ENCODE results near the gene RGS2. TPM values are rescaled to one million over a fixed set of nuclear protein-coding genes. Genes with fewer than 3 reads are reported as not detected.

The RGS2 gene
- polyA plus RNA-seq, 1 donor from 2014 or later, result 189 TPM

DNA sequence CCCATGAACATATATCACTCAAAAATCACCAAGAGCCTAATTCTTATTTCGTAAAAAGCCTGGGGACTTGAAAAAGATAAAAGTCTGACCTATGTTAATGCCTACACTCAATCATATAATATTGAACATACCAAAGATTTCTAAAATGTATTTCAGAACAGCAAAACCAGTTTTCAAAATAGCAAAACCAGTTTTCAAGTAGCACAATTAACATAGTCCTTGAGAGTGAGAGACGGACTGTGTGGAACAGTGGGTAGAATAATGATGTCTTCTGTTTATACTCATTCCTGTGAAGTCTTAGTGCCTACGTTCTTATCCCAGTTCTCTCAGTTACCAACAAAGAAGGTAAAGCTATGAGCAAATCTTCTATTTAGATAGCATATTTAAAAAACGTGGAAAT, 22.3 kb upstream of the RGS2 start:
- no peak overlapping the region for H2AFZ ChIP-seq (ENCODE audit: low read depth, low read length)

GRCh38 chr1:192787914-192788585, 20.8 kb upstream of the RGS2 start:
- no peaks in the 10 kb centered on the region for H3K9me2 ChIP-seq (ENCODE audit: insufficient read depth, low read length)
- no peak overlapping the region for H3K27ac ChIP-seq (ENCODE audit: low read length)
- H3K27me3 ChIP-seq (ENCODE audit: insufficient read depth, low read depth, low read length), result no peaks in the 10 kb centered on the region
- H3K36me3 ChIP-seq (ENCODE audit: insufficient read depth, low read length), result no peaks in the 10 kb centered on the region
- H3K4me2 ChIP-seq (ENCODE audit: low read length), result no peak overlapping the region
- H3K79me2 ChIP-seq (replicated peaks; ENCODE audit: insufficient read depth, low read length), result no peaks in the 10 kb centered on the region
- H3K9ac ChIP-seq (ENCODE audit: low read length), result no peak overlapping the region
- no peaks in the 10 kb centered on the region for H3F3A ChIP-seq (ENCODE audit: insufficient read depth, low read length, poor library complexity, severe bottlenecking)
- TF ChIP-seq TAF1 (IDR thresholded peaks at IDR 0.05; ENCODE audit: low read depth), result no peak
- no peak overlapping the region for H2AFZ ChIP-seq (ENCODE audit: low read depth, low read length)
- H3K9me3 ChIP-seq (ENCODE audit: low read length), result no peaks in the 10 kb centered on the region
- H3K4me3 ChIP-seq (ENCODE audit: low read length), result no peak overlapping the region
- H4K20me1 ChIP-seq (ENCODE audit: insufficient read depth), result no peaks in the 10 kb centered on the region

More for the DNA sequence above, 22.3 kb upstream of the RGS2 start:
- Histone ChIP-seq H3F3A (ENCODE audit: insufficient read depth, low read length, poor library complexity, severe bottlenecking) (no peaks in the 10 kb centered on the region), H3K27me3 (ENCODE audit: insufficient read depth, low read depth, low read length) (no peaks in the 10 kb centered on the region), H3K36me3 (ENCODE audit: insufficient read depth, low read length) (no peaks in the 10 kb centered on the region), H3K79me2 (replicated peaks; ENCODE audit: insufficient read depth, low read length) (no peaks in the 10 kb centered on the region), H3K4me2 (ENCODE audit: low read length) (no peak overlapping the region), H3K9me2 (ENCODE audit: insufficient read depth, low read length) (no peaks in the 10 kb centered on the region), H3K9me3 (ENCODE audit: low read length) (no peaks in the 10 kb centered on the region), H3K4me3 (ENCODE audit: low read length) (no peak overlapping the region), H3K9ac (ENCODE audit: low read length) (no peak overlapping the region), H3K27ac (ENCODE audit: low read length) (no peak overlapping the region), H4K20me1 (ENCODE audit: insufficient read depth) (no peaks in the 10 kb centered on the region)
- TF ChIP-seq, protein P1, sequence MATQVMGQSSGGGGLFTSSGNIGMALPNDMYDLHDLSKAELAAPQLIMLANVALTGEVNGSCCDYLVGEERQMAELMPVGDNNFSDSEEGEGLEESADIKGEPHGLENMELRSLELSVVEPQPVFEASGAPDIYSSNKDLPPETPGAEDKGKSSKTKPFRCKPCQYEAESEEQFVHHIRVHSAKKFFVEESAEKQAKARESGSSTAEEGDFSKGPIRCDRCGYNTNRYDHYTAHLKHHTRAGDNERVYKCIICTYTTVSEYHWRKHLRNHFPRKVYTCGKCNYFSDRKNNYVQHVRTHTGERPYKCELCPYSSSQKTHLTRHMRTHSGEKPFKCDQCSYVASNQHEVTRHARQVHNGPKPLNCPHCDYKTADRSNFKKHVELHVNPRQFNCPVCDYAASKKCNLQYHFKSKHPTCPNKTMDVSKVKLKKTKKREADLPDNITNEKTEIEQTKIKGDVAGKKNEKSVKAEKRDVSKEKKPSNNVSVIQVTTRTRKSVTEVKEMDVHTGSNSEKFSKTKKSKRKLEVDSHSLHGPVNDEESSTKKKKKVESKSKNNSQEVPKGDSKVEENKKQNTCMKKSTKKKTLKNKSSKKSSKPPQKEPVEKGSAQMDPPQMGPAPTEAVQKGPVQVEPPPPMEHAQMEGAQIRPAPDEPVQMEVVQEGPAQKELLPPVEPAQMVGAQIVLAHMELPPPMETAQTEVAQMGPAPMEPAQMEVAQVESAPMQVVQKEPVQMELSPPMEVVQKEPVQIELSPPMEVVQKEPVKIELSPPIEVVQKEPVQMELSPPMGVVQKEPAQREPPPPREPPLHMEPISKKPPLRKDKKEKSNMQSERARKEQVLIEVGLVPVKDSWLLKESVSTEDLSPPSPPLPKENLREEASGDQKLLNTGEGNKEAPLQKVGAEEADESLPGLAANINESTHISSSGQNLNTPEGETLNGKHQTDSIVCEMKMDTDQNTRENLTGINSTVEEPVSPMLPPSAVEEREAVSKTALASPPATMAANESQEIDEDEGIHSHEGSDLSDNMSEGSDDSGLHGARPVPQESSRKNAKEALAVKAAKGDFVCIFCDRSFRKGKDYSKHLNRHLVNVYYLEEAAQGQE (IDR thresholded peaks at IDR 0.05; ENCODE audit: borderline replicate concordance), result no peak
- TF ChIP-seq RAD21 (conservative IDR thresholded peaks at IDR 0.05) (no peak), EP300 (conservative IDR thresholded peaks at IDR 0.05; ENCODE audit: poor library complexity, severe bottlenecking) (no peak), EZH2 (IDR thresholded peaks at IDR 0.05; ENCODE audit: borderline replicate concordance, insufficient read depth, low read length, poor library complexity, severe bottlenecking) (no peak), TAF1 (IDR thresholded peaks at IDR 0.05; ENCODE audit: low read depth) (no peak), SMC3 (conservative IDR thresholded peaks at IDR 0.05; ENCODE audit: poor library complexity) (no peak), POLR2AphosphoS5 (IDR thresholded peaks at IDR 0.05) (no peak), MXI1 (conservative IDR thresholded peaks at IDR 0.05; ENCODE audit: poor library complexity, severe bottlenecking) (no peak), CTCF (IDR thresholded peaks at IDR 0.05; ENCODE audit: poor library complexity, severe bottlenecking) (no peak)

Measured in neural cell (in vitro differentiated cells).